ENCODE measurements around the gene TLE4. TPM values are rescaled to one million over a fixed set of nuclear protein-coding genes. Genes with fewer than 3 reads are reported as not detected.

The TLE4 gene
- total RNA-seq, 3 donors from 2014 or later (not counting 1 experiment from before 2014, with no cell fraction given): 214 to 240 (median 220) TPM

GRCh38 chr9:79577969-79578723 is 6.4 kb downstream of the TLE4 start:
- no peak overlapping the region for H3K4me3 Mint-ChIP-seq
- H3K27me3 Mint-ChIP-seq (ENCODE audit: low read depth in 2 of 2): no peaks in the 10 kb centered on the region
- DNase-seq (no peak), ATAC-seq (no peak)
- intact Hi-C loops (cut with micrococcal nuclease): loop anchor here (10.0 kb wide), 1 partner anchor 307 kb away; no protein-coding TSS in a partner anchor
- Histone ChIP-seq H3K9me3 (ENCODE audit: control insufficient read depth, insufficient read depth, low read length) (no peaks in the 10 kb centered on the region), H3K4me3 (ENCODE audit: low read length) (no peak overlapping the region), H3K27ac (ENCODE audit: low read length) (no peak overlapping the region), H3K27me3 (ENCODE audit: control insufficient read depth, insufficient read depth, low read length) (no peaks in the 10 kb centered on the region), H3K36me3 (ENCODE audit: control insufficient read depth, insufficient read depth, low read length) (peaks cover 10% of the 10 kb centered on the region), H3K4me1 (ENCODE audit: control insufficient read depth, insufficient read depth, low read length) (peaks cover 20% of the 10 kb centered on the region)
- peak overlapping the region; percentile 55 to 57 for H3K27ac Mint-ChIP-seq
- WGBS (ENCODE audit: insufficient coverage): 82% methylated on average over 7 of the region's 8 CpGs
- H3K36me3 Mint-ChIP-seq: peaks cover 14% of the 10 kb centered on the region
- no peaks in the 10 kb centered on the region for H3K9me3 Mint-ChIP-seq
- peaks cover 91 to 93% of the 10 kb centered on the region in 2 donors for H3K4me1 Mint-ChIP-seq
- no peak for TF ChIP-seq CTCF (IDR thresholded peaks at IDR 0.05)

GRCh38 chr9:79578891-79579290 is 7.1 kb downstream of the TLE4 start:
- no peak for TF ChIP-seq CTCF (IDR thresholded peaks at IDR 0.05)
- Mint-ChIP-seq H3K9me3 (no peaks in the 10 kb centered on the region), H3K4me3 (no peak overlapping the region), H3K27ac (peak overlapping the region; percentile 55 to 58), H3K27me3 (ENCODE audit: low read depth in 2 of 2) (no peaks in the 10 kb centered on the region), H3K4me1 (peaks cover 94 to 95% of the 10 kb centered on the region in 2 donors), H3K36me3 (peaks cover 9% of the 10 kb centered on the region)
- Histone ChIP-seq H3K27me3 (ENCODE audit: control insufficient read depth, insufficient read depth, low read length) (no peaks in the 10 kb centered on the region), H3K9me3 (ENCODE audit: control insufficient read depth, insufficient read depth, low read length) (no peaks in the 10 kb centered on the region), H3K4me1 (ENCODE audit: control insufficient read depth, insufficient read depth, low read length) (peaks cover 27% of the 10 kb centered on the region), H3K4me3 (ENCODE audit: low read length) (no peak overlapping the region), H3K36me3 (ENCODE audit: control insufficient read depth, insufficient read depth, low read length) (peaks cover 10% of the 10 kb centered on the region), H3K27ac (ENCODE audit: low read length) (no peak overlapping the region)
- no peak for DNase-seq
- intact Hi-C loops (cut with micrococcal nuclease): loop anchor here (10.0 kb wide), 1 partner anchor 306 kb away; no protein-coding TSS in a partner anchor
- no peak for ATAC-seq
- WGBS (ENCODE audit: insufficient coverage): 100% methylated on average over 1 of the region's 1 CpG

GRCh38 chr9:79579624-79580023 is 7.9 kb downstream of the TLE4 start:
- peak overlapping the region in 1 of 2 donors; percentile 14 for H3K27ac Mint-ChIP-seq

More at GRCh38 chr9:79579624-79580023, 7.9 kb downstream of the TLE4 start:
- TF ChIP-seq CTCF (IDR thresholded peaks at IDR 0.05): no peak
- Mint-ChIP-seq H3K36me3 (peaks cover 8% of the 10 kb centered on the region), H3K4me3 (no peak overlapping the region), H3K9me3 (no peaks in the 10 kb centered on the region), H3K27me3 (ENCODE audit: low read depth in 2 of 2) (no peaks in the 10 kb centered on the region), H3K4me1 (peaks cover 94 to 95% of the 10 kb centered on the region in 2 donors)
- intact Hi-C loops (cut with micrococcal nuclease): loop anchor here (10.0 kb wide), 1 partner anchor 305 kb away; no protein-coding TSS in a partner anchor
- H3K27me3 ChIP-seq (ENCODE audit: control insufficient read depth, insufficient read depth, low read length): no peaks in the 10 kb centered on the region
- H3K27ac ChIP-seq (ENCODE audit: low read length): no peak overlapping the region
- H3K36me3 ChIP-seq (ENCODE audit: control insufficient read depth, insufficient read depth, low read length): peaks cover 10% of the 10 kb centered on the region
- H3K9me3 ChIP-seq (ENCODE audit: control insufficient read depth, insufficient read depth, low read length): no peaks in the 10 kb centered on the region
- H3K4me1 ChIP-seq (ENCODE audit: control insufficient read depth, insufficient read depth, low read length): peaks cover 32% of the 10 kb centered on the region
- ATAC-seq (no peak), DNase-seq (no peak)
- H3K4me3 ChIP-seq (ENCODE audit: low read length): no peak overlapping the region
- WGBS (ENCODE audit: insufficient coverage): 100% methylated on average over 2 of the region's 2 CpGs

Measured in natural killer cell (primary cell).